Measurements from ENCODE around the gene ABCG8.

The ABCG8 gene

DNA sequence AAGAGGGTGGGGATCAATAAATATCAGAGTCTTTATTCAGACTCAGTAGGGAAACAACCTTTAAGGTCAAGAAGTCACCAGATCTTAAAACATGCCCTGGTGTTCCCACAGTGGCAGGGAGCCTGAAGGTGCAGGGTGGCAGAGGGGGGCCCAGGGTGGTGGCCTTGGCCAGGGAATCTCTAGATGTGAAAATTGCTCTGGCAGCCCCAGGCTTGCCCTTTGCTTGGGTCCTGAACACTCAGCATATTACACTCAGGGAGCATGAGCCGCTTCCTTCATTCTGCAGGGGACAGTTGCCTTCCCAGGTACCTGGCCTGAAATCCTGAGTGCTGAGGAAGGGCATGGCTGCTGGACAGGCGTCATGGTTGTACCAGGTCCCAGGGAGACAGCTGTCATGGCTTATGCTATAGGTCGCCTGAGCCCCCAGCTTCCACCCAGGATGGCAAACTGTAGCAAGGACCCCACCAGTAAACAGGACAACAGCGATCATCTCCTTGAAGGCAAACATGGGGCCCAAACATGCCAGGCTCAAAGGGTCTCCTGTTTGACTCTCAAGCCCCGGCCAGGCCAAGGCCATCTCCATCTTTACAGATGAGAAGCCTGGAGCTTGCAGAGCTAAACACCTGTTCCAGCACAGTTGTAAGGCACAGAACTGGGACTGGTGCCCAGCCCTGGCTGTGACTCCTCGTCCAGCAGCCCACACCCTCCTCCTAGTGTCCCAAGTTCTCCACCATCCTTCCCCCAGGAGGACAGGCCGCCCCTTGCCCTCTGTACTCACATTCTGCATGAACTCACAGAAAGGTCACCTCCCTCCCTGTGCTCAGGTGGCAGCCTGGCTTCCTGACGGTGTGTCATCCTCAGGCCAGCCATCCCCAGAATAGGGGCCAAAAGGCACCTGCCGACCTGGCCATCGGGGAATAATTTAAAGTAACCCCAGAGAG, 14.6 kb downstream of the ABCG8 start:
- no peak for DNase-seq (ENCODE audit: low read depth, low spot score)

GRCh38 chr2:43854671-43855070, 15.9 kb downstream of the ABCG8 start:
- DNase-seq (ENCODE audit: low read depth, low spot score): no peak

More for the DNA sequence above, 14.6 kb downstream of the ABCG8 start:
- no peak overlapping the region for H3K27ac ChIP-seq

GRCh38 chr2:43855292-43855691, 16.5 kb downstream of the ABCG8 start:
- DNase-seq (ENCODE audit: low read depth, low spot score): no peak
- H3K27ac ChIP-seq: no peak overlapping the region

More at GRCh38 chr2:43854671-43855070, 15.9 kb downstream of the ABCG8 start:
- H3K27ac ChIP-seq: no peak overlapping the region

DNA sequence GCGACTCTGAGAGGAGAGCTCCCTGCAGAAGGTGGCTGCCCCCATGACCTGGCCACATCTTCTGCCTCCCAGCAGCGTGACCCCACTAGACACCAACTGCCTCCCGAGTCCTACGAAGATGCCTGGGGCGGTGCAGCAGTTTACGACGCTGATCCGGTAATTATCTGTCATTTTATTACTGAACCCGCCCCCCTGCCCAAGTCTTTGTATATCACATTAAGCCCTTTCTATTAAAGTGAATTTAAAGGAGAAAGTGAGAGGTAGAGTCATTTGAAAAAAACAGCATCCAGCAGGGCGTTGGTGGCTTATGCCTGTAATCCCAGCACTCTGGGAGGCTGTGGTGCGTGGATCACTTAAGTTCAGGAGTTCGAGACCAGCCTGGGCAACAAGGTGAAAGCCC, 33.4 kb downstream of the ABCG8 start:
- DNase-seq (ENCODE audit: low read depth, low spot score): no peak
- H3K27ac ChIP-seq: no peak overlapping the region

- no peak for DNase-seq (ENCODE audit: low read depth, low spot score)
- H3K27ac ChIP-seq: no peak overlapping the region
Measured at GRCh38 chr2:43874776-43875451, 36.1 kb downstream of the ABCG8 start.

GRCh38 chr2:43877782-43878464, 39.2 kb downstream of the ABCG8 start:
- H3K27ac ChIP-seq: no peak overlapping the region
- DNase-seq (ENCODE audit: low read depth, low spot score): no peak

DNA sequence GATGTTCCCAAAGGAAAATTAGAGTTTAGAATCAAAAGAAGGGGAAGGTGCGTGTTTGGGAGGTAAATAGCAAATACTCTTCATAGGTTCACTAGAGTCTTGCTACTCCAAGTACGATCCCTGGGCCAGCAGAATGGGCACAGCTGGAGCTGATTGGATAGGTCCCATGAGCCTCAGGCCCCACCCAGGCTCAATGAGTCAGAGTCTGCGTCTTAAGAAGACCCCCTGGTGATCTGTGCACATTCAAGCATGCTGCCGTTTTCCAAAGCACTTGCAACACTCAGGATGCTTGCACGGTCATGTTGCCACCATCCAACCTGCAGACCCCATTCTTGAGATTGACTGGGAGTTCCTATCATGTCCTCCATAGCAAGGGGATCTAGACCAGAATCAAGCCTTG, 40.5 kb downstream of the ABCG8 start:
- no peak for DNase-seq (ENCODE audit: low read depth, low spot score)
- no peak overlapping the region for H3K27ac ChIP-seq

- no peak for DNase-seq (ENCODE audit: low read depth, low spot score)
- H3K27ac ChIP-seq: no peak overlapping the region
Measured at GRCh38 chr2:43880471-43880870, 41.7 kb downstream of the ABCG8 start.

DNA sequence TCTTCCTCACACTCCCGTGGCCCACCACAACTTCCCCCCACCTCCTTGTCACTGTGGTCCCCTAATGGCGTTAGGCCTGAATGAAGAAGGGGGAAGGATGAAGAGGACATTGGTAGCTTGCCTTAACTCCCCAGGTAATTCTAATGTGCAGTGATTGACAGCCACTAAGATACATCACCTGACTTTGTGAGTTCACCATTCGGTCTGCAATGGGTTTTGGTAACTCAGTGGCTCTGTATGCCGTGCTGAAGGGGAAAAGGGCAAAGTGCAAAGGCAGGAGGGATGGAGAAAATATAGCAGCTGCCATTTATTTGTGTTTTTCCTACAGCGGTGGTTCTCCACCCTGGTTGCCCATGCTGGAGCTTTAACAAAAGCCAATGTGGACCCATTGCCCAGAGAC, 42.2 kb downstream of the ABCG8 start:
- no peak for DNase-seq (ENCODE audit: low read depth, low spot score)
- H3K27ac ChIP-seq: no peak overlapping the region

GRCh38 chr2:43882312-43882711, 43.5 kb downstream of the ABCG8 start:
- no peak for DNase-seq (ENCODE audit: low read depth, low spot score)
- H3K27ac ChIP-seq: no peak overlapping the region

GRCh38 chr2:43884689-43885088, 45.9 kb downstream of the ABCG8 start:
- H3K27ac ChIP-seq: no peak overlapping the region

GRCh38 chr2:43885132-43885632, 46.4 kb downstream of the ABCG8 start:
- DNase-seq (ENCODE audit: low read depth, low spot score): no peak
- H3K27ac ChIP-seq: no peak overlapping the region

More at GRCh38 chr2:43884689-43885088, 45.9 kb downstream of the ABCG8 start:
- DNase-seq (ENCODE audit: low read depth, low spot score): no peak

- no peak for DNase-seq (ENCODE audit: low read depth, low spot score)
- H3K27ac ChIP-seq: no peak overlapping the region
Measured at GRCh38 chr2:43887176-43887575, 48.4 kb downstream of the ABCG8 start.

DNA sequence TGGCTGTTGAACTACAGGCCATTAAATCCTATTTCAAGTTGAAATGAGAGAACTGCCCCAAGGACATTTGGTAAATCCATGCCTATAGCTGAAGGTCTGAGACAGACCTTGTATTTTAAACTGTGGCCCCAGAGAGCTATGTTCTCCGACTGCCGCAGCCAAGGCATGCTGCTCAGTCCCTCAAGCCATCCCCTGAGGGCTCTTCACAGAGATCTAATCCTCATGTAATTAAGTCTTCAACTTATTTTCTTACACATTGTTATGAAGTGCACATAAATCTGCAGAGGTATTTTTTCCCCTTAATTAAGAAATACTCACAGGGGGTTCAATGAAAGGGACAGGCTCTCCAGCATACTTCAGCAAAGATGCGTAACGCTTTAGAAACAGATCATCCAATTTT, 50.6 kb downstream of the ABCG8 start:
- DNase-seq (ENCODE audit: low read depth, low spot score): no peak

GRCh38 chr2:43890855-43891254, 52.1 kb downstream of the ABCG8 start:
- H3K27ac ChIP-seq: no peak overlapping the region
- DNase-seq (ENCODE audit: low read depth, low spot score): no peak

More for the DNA sequence above, 50.6 kb downstream of the ABCG8 start:
- no peak overlapping the region for H3K27ac ChIP-seq

GRCh38 chr2:43894743-43895142, 56.0 kb downstream of the ABCG8 start:
- no peak overlapping the region for H3K27ac ChIP-seq
- DNase-seq (ENCODE audit: low read depth, low spot score): no peak

- no peak for DNase-seq (ENCODE audit: low read depth, low spot score)
- no peak overlapping the region for H3K27ac ChIP-seq
Measured at GRCh38 chr2:43896906-43897305, 58.1 kb downstream of the ABCG8 start.

DNA sequence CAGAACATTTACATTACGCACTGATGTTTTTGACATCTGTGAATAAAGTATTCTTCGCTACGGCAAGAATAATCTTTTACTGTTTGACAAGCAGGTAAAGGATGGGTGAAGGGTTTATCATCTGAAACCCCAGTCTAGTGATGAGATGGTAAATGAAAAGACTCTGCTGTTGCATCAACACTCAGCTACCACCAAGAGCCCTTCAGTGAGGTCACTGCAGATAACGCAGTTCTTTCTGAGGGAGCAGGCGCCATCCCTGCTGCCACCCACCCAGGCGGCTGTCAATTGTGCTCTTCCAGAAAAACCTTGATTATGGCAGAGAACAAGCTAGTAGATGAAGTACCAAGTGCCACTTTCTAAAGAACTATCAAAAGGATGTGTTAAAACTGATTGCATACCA, 58.7 kb downstream of the ABCG8 start:
- no peak for DNase-seq (ENCODE audit: low read depth, low spot score)

GRCh38 chr2:43898134-43898837, 59.5 kb downstream of the ABCG8 start:
- no peak overlapping the region for H3K27ac ChIP-seq

More for the DNA sequence above, 58.7 kb downstream of the ABCG8 start:
- no peak overlapping the region for H3K27ac ChIP-seq

DNA sequence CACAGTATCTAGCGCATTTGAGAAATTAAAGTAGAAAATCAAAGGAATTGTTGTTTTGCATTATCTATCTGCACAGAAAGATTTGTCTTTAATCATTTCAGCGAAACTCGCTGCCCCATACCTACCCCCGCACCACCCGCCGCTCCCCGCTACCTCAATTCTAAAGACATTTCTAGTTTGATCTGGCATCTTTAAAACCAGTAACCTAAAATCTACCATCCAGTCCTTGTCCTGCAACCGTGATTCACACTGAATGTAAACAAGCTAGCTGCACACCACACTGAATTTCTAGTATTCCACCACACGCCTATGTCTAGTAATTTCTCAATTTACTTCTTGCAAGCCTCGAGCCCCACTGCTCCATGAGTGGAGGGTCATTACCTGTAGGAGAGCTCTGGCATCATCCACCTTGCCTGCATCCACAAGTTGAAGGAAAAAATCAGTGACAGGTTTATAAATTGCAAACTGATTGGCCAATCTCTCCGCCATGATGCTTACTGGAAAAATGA, 60.1 kb downstream of the ABCG8 start:
- no peak for DNase-seq (ENCODE audit: low read depth, low spot score)
- no peak overlapping the region for H3K27ac ChIP-seq

More at GRCh38 chr2:43898134-43898837, 59.5 kb downstream of the ABCG8 start:
- DNase-seq (ENCODE audit: low read depth, low spot score): no peak
